ENCODE measurements around the gene TRMT11.
"Not testable (repeated sequence)": the region's sequence is repeated elsewhere in the genome, so short reads cannot be mapped to it uniquely, and the experiment has no call there.

TRMT11 gene

DNA sequence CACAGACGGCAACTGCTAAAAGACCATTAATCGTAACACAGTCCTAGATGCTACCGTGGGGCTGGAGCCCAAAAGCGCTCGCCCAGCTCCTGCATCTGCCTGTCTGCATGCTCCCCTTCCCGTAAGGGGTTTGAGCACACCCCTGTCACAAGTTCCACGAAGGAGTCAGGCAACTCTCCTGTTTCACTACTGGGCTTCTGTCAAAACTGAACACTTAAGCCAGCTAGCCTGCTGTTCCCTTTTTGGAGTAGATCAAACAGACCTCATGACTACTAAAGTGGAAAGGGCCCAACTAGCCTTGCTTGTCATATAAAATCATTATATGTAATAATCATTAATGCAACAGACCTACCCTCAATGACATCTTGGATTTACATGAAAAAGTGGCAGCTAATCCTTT, 61.3 kb downstream of the TRMT11 start:
- DNase-seq (ENCODE audit: low read depth) = no peak

DNA sequence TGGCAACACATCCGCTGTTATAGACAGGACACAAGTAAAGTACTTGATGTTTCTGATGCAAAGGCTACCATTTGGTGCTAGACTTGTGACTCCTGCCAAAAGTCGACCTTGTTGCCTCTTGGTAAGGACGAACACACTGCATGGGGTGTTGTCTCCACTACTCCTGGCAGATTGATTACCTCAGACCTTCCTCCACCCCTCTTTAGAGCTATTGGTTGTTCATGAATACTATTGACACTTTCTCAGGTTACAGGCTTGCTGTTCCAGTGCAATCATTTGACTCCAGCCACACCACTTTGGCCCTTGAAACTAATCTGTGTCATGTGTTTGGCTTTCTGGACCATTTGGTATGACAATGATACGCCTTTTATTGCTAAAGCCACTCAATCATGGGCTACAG, 62.3 kb downstream of the TRMT11 start:
- no peak for DNase-seq (ENCODE audit: low read depth)

DNA sequence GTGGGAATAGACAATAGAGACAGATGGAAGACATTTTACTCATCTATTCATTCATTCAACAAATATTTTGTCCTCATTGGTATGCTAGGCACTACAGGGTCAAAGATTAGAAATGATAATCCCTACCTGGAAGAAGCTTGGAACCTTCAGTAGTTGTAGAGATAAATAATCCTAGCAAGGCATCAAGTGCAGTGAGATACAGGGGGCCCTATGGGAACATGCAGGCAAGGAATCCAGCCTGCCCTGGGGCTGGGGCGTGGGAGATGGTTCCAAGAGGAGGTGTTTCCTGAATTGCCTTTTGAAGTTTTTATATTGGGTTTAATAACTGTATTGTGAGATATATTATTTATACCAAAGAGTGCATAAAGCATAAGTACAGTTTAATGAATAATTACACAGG, 64.5 kb downstream of the TRMT11 start:
- DNase-seq (ENCODE audit: low read depth) = no peak

DNA sequence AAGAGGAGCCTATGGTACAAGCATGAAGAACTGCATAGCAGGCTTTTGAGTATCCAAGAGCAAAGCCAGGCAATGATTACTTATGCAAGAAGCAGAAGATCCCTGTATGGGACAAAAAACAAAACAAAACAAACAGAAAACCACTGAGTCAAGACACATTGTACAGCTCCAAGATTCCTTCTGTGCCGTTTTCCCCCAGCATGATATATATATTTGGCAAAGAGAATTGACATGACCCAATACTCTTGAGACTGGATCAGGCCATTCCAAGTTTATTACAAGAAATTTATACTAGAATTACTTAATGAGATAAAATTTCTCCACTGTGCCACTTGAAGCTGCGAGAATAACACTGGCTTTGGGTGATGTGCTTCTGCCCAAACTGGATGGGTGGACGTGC, 65.5 kb downstream of the TRMT11 start:
- DNase-seq (ENCODE audit: low read depth) = no peak

DNA sequence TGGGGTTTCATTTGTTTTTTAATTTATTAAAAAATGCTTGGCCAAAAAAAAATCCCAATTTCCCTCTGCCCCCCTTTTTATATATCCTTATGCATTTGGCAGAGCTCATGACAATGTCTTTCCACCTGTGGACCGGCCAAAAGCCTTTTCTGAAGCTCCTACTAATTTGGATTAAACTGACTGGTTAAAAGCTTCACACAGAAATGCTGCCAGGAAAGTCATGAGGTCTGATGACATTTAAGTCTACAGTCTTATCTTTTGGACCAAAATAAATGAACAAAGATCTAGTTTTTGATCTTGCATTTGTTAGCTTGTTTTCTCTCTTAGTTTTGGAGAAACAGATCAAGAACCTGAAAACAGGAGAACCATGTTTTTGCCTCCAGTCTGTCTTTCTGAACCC, 66.1 kb downstream of the TRMT11 start:
- no peak for DNase-seq (ENCODE audit: low read depth)

DNA sequence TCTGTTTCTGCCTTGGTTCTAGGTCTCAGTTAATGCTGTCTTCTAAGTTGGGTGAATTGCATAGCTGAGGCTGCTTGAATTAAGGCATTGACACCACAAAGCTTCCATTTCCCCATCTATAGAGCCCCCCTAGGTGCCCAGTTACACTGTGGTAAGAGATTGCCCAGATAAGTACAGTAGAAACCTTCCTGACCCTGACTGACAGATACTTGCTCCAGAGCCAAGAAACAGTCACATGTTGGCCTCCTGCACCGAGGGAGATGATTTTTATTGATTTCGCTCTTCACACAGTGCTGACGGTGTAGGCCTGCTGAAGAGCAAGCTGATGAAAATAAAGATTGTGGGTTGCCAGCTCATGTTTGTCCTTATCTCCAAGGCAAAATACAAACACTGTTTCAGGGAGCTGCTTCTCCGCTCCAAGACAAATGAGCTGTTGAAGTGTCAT, 67.9 kb downstream of the TRMT11 start:
- DNase-seq (ENCODE audit: low read depth) = no peak

DNA sequence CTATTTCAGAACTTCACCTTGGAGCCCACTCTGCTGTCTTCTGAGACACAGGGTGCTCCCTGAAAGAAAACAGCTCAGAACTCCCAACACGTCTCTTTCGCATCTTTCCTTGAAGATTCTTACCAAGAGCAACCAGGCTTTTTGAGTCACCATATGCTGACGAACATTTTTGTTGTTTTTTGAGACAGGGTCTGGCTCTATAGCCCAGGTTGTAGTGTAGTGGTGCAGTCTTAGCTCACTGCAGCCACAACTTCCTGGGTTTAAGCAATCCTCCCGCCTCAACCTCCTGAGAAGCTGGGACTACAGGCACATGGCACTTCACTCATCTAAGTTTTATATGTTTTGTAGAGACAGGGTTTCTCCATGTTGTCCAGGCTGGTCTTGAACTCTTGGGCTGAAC, 68.5 kb downstream of the TRMT11 start:
- no peak for DNase-seq (ENCODE audit: low read depth)

DNA sequence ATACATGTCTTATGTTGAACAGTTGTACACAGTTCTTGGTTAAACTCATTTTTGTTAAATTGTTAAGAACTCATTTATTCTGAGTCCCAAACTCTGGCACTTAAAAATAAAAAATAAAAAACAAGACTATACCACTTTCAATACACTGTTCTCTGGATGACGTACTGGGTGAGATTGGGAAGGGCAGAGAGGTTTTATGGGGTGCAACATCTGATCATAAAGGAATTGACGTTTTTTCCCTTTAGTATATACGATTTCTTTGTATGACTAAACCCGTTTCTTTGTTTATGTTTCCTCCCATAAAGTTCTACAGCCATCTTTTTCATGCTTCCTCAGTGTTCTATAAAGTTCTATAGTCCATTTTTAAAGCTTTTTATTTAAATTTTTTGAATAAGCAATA, 69.1 kb downstream of the TRMT11 start:
- no peak for DNase-seq (ENCODE audit: low read depth)

DNA sequence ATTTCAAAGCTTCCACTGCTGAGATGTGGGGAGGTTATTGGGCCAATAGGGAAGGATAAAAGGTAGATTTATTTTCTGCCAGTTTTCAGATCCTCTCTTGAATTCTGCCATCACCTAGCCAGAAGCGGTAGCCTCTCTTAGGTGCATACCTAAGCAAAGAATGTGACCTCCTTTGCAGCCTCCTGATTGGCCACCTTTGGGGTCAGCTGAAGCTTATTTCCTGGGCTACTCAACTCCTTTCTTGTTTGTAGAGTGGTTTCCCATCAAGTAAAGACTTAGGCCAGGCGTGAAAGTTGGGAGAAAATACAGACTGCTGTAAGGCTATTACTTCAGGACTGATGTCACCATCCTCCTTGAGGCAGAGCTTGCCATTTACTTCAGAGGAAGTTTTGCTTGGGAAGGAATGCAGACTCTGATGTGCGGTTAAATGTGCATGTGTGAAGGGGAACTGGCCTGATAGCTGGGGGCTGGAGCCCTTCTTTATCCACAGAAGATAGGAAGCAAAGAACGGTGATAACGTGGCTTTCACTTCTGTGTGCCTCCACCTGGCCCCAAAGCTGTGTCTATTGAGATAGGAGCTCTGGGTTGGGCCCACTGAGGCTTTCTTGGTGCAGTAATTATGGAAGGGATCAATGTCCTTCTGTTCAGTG, 70.1 kb downstream of the TRMT11 start:
- DNase-seq (ENCODE audit: low read depth) = no peak

DNA sequence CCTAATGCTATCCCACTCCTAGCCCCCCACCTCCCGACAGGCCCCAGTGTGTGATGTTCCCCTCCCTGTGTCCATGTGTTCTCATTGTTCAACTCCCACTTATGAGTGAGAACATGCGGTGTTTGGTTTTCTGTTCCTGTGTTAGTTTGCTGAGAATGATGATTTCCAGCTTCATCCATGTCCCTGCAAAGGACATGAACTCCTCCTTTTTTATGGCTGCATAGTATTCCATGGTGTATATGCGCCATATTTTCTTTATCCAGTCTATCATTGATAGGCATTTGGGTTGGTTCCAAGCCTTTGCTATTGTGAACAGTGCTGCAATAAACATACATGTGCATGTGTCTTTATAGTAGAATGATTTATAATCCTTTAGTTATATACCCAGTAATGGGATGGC, 71.7 kb downstream of the TRMT11 start:
- DNase-seq (ENCODE audit: low read depth) = not testable (repeated sequence)

DNA sequence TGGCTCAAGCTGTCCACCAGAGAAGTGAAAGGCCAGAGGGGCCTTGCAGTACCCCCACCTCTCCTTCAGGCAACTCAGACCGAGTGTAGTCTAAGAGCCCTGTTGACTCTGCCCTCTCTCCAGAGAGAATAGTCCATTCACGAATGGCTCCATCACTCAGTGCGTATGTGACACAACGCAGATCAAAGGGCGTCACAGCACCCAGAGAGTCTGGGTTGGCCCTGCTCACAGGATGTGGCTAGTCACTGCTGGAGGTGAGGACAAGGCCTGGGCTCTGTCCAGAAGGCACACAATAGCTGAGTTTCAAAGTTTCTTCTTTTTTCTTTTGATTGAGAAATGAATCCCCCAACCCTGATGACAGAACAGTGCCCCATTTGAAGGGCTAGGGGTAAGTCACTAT, 74.1 kb downstream of the TRMT11 start:
- DNase-seq (ENCODE audit: low read depth) = no peak

DNA sequence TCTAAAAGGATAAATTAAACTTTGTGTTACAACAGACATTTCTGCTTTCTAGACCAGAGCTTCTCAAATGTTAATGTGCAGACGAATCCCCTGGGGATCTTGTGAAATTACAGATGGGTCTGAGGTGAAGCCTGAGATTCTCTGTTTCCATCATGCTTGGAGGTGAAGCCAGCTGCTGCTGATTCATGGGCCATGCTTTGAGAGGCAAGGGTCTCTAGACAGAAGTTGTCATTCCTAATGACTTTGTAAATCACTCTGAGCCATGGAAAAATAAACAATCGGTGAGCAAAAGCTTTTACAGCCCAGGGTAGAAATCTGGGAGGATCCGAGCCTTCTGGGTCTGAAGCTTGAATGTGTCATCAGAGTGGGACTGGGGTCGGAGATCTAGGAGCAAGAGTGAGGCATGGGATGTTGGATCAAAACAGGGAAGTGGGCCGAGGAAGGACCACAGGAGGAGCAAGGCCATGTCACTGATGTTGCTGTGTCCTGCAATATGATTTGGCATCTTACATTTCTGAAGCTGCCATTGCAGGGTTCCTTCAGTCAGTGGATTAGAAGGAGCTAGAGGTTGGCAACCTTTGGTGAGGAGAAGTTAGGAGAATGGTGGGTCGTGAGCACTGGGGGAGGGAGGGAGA, 77.3 kb downstream of the TRMT11 start:
- DNase-seq (ENCODE audit: low read depth) = no peak

DNA sequence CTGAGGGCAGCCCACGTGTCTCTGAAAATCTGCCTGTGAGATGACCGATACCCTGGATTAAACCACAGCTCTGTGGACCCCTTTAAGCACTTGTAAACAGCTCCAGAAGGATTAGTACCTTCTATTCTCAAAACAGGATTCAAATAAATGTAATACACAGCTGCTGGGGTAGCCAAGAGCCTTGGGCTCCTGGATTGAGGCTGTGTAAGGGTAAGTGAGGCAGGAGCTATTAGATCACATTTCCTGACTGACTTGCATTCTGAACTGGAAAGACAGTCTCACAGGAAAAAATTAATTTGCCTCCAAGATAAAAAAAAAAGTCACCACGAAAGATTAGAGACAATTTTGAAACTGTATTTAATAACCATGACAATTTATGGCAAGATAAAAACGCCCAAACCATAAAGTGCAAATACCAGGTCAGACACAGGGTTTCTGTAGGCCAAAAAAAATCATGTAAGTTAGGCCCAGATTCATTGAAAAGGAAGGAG, 78.0 kb downstream of the TRMT11 start:
- DNase-seq (ENCODE audit: low read depth) = no peak

DNA sequence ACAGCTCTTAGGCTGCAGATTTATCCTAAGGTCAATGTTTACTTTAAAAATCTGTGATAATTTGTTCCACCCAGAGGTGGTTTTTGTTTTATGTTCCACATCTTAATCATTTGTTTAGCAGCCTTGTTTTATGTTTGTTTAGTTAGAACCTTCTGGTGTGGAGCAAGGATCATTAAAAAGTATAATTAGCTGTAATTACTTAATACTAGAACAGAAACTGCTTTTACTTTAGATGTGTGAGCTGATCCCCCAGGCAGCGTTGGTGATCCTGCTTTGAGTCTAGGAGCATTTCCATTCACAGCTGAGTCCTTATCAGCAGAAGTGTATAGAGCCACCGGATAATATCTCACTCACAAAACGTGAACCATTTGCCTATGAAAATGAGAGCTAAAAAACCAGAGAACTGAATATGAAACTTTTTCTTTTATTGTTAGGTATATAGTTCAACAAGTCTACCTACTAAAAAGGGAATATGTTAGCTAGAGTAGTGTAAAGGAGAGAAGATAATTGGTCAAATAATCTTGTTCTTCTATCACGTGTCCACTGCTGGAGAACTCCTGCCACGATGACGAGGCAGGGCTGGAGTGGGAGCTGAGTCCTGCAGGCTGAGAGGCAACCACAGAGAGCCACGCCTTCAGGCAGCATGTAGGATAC, 78.5 kb downstream of the TRMT11 start:
- DNase-seq (ENCODE audit: low read depth) = no peak

DNA sequence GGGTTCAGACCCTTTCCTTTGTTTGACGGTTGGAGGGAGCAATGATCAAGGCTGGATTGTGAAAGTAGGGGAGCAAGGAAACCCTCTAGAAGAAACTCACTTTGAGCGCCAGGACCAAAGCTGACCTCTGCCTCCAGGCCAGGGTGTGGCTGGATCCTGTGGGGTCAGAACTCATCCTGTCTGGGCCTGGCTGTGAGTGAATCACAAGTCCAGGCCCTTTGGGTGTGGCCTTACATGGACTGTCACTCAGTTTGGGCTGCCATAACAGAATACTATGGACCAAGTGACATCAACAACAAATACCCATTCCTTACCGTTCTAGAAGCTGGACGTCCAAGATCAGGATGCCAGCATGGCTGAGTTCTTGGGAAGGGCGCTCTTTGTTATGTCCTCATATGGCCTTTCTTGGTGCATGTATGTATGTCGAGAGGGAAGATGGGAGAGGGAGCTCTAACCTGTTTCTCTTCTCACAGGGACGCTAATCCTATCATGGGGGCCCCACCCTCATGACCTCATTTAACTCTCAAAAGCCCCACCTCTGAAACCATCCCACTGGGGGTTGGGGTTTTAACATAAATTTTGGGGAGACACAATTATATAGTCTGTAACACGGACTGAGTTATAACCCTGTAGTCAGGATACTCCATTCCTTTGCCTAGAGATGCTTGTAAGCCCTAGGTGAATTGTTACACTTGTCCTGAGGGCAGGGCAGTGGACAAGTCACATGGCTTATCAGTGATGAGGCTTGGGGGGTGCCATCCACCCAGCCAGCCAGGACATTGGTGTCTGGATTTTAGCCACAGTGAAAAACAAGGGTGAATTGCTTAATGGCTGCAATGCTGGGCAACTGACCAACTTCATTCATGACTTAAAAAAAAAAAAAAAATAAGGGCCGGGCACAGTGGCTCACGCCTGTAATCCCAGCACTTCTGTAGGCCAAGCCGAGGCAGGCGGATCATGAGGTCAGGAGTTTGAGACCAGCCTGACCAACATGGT, 80.0 kb downstream of the TRMT11 start:
- no peak for DNase-seq (ENCODE audit: low read depth)

DNA sequence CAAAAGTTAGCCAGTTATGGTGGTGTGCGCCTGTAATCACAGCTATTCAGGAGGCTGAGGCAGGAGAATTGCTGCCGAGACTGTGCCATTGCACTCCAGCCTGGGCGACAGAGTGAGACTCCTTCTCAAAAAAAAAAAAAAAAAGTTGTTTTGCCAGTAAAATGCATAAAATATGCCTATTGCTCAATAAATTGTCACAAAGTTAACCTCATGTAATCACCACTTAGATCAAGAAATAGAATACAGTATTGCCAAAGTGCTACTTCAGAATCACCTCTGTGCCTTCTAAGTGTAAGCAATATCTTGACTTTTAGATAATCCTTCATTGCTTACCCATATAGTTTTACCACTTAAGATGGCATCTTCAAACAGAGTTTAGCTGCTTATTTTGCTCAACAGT, 80.7 kb downstream of the TRMT11 start:
- DNase-seq (ENCODE audit: low read depth) = no peak

DNA sequence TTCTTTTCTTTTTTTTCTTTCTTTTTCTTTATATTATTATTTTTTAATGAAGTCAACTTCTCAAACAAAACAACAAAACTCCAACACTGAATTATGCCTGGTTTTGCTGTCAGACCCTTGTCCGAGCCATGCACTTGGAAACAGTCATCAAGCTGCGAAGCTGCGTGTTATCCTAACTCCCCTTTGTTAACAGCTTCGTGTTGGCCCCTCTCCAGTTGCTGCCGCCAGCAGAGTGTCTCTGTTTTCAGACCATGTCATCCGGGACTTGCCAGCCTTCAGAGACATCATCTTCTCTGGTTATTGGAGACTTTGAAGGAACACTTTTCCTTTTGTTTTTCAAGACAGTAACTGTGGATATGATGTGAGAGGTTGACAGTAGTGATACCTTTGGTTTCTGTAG, 83.1 kb downstream of the TRMT11 start:
- no peak for DNase-seq (ENCODE audit: low read depth)

DNA sequence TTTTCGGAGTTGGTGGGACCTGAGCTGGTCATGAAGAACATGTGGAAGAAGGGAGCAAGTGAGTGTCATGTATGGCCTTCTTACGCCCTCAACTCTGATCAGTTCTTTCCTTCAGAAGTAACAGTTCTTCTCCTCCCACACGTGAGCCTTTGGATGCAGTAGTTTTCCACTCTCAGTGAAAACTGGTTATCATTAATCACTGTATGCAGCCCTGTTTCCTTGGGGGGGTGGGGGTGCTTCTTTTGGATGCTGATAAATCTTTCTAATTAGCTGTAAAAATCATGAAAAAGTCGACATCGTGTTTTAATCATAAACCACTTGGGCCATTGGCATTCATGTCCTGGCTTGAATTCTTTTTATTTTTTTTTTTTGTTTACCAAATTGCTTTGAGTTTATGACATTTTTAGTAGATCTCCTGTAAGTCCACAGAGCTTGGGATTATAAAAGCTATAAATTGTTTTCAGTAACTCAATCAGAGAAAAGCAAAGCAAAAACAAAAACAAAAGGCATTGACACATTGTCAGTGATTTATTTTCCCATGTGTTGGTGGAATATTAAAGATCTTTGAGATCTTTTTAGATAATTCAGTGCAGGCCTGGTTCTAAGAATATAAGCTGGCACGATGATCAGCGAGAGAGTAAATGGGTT, 84.8 kb downstream of the TRMT11 start:
- DNase-seq (ENCODE audit: low read depth) = no peak

DNA sequence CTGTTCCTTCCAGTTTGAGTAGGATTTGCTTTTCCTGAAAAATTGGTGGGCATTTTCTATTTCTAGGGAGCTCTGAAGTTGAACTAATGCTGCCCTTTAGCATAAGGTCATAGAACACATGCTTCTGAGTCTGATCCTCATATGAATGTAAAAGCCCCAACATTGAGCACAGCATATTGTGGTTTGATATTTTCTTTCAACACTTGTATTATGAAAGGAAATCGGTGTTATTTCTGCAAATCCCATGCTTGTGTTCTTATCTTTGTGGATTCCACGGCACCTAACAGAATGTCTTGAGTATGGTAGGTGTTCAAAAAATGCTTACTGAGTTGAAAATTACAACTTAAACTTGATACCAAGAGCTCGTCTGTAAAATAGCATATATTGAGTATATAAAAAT, 85.8 kb downstream of the TRMT11 start:
- DNase-seq (ENCODE audit: low read depth) = no peak

DNA sequence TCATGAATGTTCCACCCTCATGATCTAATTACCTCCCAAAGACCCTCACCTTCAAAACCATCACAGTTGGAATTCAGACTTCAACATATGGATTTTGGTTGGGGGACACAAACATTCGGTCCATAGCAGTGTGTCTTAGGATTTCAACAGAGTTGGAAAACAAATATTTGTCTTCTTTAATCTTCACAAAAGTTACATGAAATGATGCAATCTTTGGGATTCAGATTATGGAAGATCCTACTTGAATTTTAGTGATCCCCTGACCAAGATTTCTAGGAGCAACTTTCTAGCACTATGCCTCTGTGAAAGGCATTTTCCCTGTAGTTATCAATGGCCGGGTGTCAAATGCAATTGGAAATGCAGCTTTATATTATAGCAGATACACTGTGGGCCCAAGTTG, 86.5 kb downstream of the TRMT11 start:
- no peak for DNase-seq (ENCODE audit: low read depth)

DNA sequence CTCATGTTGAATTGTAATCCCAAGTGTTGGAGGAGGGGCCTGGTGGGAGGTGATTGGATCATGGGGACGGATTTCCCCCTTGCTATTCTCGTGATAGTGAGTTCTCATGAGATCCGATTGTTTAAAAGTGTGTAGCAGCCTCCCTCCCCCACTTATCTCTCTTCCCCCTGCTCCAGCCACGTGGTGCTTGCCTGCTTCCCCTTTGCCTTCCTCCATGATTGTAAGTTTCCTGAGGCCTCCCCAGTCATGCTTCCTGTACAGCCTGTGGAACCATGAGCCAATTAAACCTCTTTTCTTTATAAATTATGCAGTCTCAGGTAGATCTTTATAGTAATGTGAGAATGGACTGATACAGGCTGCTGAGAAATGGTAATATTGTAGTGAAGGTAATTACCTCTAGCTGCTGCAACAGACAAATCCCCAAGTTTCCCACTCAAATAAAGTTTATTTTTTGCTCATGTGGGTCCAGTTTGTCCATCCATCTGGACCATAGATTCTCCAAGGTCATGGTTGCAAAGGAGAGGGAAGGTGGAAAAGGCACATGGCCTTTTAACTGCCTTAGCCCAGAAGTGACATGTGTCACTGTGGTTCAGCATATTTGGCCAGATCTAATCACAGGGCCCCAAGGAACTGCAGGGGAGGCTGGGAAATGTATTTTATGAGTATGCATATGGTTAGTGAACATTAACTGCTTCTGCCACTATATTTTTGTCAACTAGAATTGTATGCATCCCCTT, 89.2 kb downstream of the TRMT11 start:
- no peak for DNase-seq (ENCODE audit: low read depth)
